Chondrocyte (in vitro differentiated cells): ENCODE data around the gene LAMC3. TPM values are rescaled to one million over a fixed set of nuclear protein-coding genes. Genes with fewer than 3 reads are reported as not detected.

Experiments used
- DNase-seq: peaks from one replicate; pipeline ENCODE4 v3.0.0; 2021; ENCODE audit warnings: mixed read lengths, low spot score
- H3K27ac Mint-ChIP-seq: one replicate; pipeline ENCODE4 v1.8.0; 2021; ENCODE audit warnings: mild to moderate bottlenecking, moderate library complexity, mixed read lengths; ENCODE audit not compliant: unreplicated experiment
- H3K27me3 Mint-ChIP-seq: 2 replicates; pipeline ENCODE4 v1.8.0; 2021; ENCODE audit warnings: low read depth, mixed read lengths
- H3K36me3 Mint-ChIP-seq: 2 replicates; pipeline ENCODE4 v1.8.0; 2021; ENCODE audit warnings: low read depth, mixed read lengths
- H3K4me1 Mint-ChIP-seq: 2 replicates; pipeline ENCODE4 v1.8.0; 2021; ENCODE audit warnings: low read depth, mild to moderate bottlenecking, mixed read lengths
- H3K4me3 Mint-ChIP-seq: one replicate; pipeline ENCODE4 v1.8.0; 2021; ENCODE audit warnings: mild to moderate bottlenecking, moderate library complexity, mixed read lengths; ENCODE audit not compliant: unreplicated experiment
- H3K9me3 Mint-ChIP-seq: 2 replicates; pipeline ENCODE4 v1.8.0; 2021; ENCODE audit warnings: low read depth, mixed read lengths
- CTCF ChIP-seq: fragments of 200-600 bp; sonication (generic); IDR thresholded peaks from 2 replicates; pipeline ENCODE4 v1.5.0; 2021; ENCODE audit warnings: antibody characterized with exemption, mild to moderate bottlenecking, moderate library complexity
- total RNA-seq: library from RNA; stranded (reverse); gene quantifications from 3 replicates; pipeline ENCODE4 v1.2.1, GENCODE V29; 2021

Gene LAMC3
- total RNA-seq, 1 donor from 2014 or later = 1.2 TPM

- H3K27ac Mint-ChIP-seq = no peak overlapping the region
- no peaks in the 10 kb centered on the region for H3K36me3 Mint-ChIP-seq
- no peaks in the 10 kb centered on the region for H3K4me1 Mint-ChIP-seq
- no peak for TF ChIP-seq CTCF
- peaks cover 2% of the 10 kb centered on the region for H3K27me3 Mint-ChIP-seq
- DNase-seq = no peak
- no peak overlapping the region for H3K4me3 Mint-ChIP-seq
- no peaks in the 10 kb centered on the region for H3K9me3 Mint-ChIP-seq
Measured at GRCh38 chr9:131087354-131087893, 78.5 kb downstream of the LAMC3 start.

- Mint-ChIP-seq H3K4me1 (peaks cover 8% of the 10 kb centered on the region), H3K4me3 (no peak overlapping the region), H3K36me3 (no peaks in the 10 kb centered on the region), H3K27ac (no peak overlapping the region), H3K27me3 (peaks cover 4% of the 10 kb centered on the region), H3K9me3 (no peaks in the 10 kb centered on the region)
- no peak for DNase-seq
- no peak for TF ChIP-seq CTCF
Measured at GRCh38 chr9:131090025-131090787, 81.2 kb downstream of the LAMC3 start.

DNA sequence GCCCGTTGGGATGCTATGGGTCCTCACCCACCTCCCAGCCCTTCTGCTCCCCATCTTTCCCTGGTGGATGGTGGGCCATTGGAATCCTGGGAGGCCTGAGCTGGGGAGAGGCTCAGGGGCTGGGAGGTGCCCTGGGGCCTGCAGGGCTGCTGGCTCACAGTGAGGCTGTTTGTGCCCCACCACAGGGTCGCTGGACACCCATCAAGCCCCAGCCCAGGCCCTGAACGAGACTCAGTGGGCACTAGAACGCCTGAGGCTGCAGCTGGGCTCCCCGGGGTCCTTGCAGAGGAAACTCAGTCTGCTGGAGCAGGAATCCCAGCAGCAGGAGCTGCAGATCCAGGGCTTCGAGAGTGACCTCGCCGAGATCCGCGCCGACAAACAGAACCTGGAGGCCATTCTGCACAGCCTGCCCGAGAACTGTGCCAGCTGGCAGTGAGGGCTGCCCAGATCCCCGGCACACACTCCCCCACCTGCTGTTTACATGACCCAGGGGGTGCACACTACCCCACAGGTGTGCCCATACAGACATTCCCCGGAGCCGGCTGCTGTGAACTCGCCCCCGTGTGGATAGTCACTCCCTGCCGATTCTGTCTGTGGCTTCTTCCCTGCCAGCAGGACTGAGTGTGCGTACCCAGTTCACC, 82.5 kb downstream of the LAMC3 start:
- no peak for DNase-seq
- no peaks in the 10 kb centered on the region for H3K9me3 Mint-ChIP-seq
- peaks cover 4% of the 10 kb centered on the region for H3K27me3 Mint-ChIP-seq
- no peak overlapping the region for H3K27ac Mint-ChIP-seq
- H3K4me3 Mint-ChIP-seq = no peak overlapping the region
- H3K4me1 Mint-ChIP-seq = peaks cover 13% of the 10 kb centered on the region
- TF ChIP-seq CTCF = no peak
- H3K36me3 Mint-ChIP-seq = no peaks in the 10 kb centered on the region

GRCh38 chr9:131092030-131092429, 83.1 kb downstream of the LAMC3 start:
- H3K4me3 Mint-ChIP-seq = no peak overlapping the region
- no peak overlapping the region for H3K27ac Mint-ChIP-seq
- peaks cover 4% of the 10 kb centered on the region for H3K27me3 Mint-ChIP-seq
- no peak for TF ChIP-seq CTCF
- H3K36me3 Mint-ChIP-seq = no peaks in the 10 kb centered on the region
- H3K4me1 Mint-ChIP-seq = peaks cover 15% of the 10 kb centered on the region
- H3K9me3 Mint-ChIP-seq = no peaks in the 10 kb centered on the region
- DNase-seq = no peak

DNA sequence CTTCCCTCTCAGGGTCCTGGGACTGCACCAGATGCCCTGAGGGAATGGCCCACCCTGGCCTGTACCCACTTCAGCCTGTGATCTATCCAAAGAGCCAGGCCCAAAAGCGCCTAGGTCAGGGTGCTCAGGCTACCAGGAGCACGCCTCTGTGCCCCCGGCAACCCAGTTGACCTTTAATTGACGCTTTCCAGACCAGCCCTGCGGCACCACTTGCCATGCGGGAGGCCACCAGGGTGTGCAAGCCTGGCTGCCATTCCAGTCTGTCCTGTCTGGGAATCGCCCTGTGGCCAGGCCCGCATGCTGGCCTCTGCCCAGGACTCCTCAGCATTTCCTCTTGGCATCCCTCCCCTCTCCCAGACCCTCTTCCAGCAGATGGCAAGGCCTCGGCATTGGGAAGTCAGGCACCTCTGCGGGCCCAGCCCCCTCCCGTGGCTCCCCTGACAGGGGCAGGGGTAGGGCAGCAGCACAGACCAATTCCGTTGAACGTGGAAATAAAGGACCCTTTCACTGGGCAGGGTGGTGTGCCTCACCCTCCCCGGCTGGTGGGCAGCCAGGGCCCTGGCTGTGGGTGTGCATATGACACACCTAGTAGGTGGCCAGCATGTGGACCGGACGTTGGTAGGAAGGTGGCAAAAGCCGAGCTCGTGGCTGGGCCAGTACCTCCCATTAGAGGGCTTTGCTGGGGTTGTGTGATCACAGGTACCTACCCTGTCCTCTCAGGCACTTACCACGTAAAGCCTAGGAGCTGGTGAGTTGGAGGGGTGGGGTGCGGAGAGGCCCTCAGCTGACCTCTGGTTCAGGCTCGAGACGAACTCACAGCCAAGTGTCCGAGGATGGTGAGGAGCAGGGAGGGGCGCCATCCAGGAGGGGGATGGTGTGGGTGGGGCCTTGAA, 83.8 kb downstream of the LAMC3 start:
- H3K27me3 Mint-ChIP-seq = peaks cover 6% of the 10 kb centered on the region
- no peaks in the 10 kb centered on the region for H3K9me3 Mint-ChIP-seq
- H3K4me3 Mint-ChIP-seq = no peak overlapping the region
- peaks cover 22% of the 10 kb centered on the region for H3K4me1 Mint-ChIP-seq
- H3K36me3 Mint-ChIP-seq = no peaks in the 10 kb centered on the region
- no peak overlapping the region for H3K27ac Mint-ChIP-seq
- DNase-seq = no peak
- TF ChIP-seq CTCF = no peak
